Muscle of back (tissue), 11 donors: ENCODE measurements around the gene CCDC102B. TPM values are rescaled to one million over a fixed set of nuclear protein-coding genes. Genes with fewer than 3 reads are reported as not detected.

Source experiments
- DNase-seq, 3 donors: peaks; one replicate each; pipeline versions ENCODE4 v3.0.0 to v3.0.0-alpha.2; 2013
- polyA plus RNA-seq, 10 donors: library from polyadenylated mRNA; unstranded; fragments of 120-200 nt; gene quantifications; one replicate each; pipeline ENCODE4 v1.2.1, GENCODE V29; 2013; ENCODE audit not compliant: insufficient read length in 10 of 10

The CCDC102B gene
- polyA plus RNA-seq, 10 donors: 9.7 to 16.8 (median 12.7) TPM

DNA sequence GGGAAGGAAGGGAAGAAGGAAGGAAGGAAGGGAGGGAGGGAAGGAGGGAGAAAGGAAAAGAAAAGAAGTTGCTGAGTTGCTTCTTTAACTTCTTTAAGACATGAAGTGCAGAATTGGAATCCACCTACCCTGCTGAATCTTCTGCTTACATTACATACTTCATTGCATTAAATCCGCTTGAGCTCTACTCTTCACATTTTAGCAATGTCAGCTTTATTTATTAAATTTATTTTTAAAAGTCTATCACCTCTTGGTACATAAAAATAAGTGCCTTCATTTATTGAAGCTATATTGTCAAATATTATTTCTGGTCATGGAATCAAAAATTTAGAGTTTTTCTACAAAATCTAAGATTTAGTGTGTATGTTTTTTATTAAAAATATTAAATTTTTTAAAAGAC, 284.6 kb downstream of the CCDC102B start:
- no peak for DNase-seq

DNA sequence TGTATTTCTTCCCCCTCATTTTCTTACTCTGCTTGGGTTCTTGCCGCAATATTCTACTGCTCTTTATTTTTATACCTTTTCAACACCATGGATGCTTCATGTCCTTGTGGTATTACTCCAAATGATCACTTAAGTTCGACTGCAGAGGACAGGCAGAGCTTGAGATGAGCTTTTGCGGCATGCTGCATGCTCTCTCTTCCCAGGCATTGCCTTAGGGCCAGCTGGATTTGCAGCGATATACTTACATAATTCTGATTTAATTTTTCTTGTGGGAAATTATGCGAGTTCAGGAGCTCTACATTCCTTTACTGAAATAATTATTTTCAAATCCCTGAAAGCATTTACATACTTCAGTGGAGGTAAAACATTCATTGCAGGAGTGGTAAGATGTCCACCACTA, 288.1 kb downstream of the CCDC102B start:
- DNase-seq: peak in 1 of 3 donors; percentile 26

DNA sequence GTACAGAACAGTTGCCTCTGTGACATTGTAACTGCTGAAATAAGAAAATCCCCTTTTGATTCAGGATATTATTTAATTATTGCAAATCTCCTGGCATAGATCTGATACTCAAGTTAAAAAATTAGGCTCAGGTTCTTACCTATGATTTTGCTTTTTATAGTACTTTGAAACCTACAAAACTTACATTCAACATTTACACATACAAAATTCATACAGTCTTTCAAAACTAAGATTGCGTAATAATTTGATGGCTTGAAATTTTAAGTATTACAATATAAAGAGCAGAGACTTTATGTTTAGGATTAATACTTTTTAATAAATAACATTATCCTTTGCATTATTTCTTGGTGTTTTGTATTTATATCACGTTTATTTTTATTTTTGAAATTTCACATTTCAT, 291.1 kb downstream of the CCDC102B start:
- no peak for DNase-seq

DNA sequence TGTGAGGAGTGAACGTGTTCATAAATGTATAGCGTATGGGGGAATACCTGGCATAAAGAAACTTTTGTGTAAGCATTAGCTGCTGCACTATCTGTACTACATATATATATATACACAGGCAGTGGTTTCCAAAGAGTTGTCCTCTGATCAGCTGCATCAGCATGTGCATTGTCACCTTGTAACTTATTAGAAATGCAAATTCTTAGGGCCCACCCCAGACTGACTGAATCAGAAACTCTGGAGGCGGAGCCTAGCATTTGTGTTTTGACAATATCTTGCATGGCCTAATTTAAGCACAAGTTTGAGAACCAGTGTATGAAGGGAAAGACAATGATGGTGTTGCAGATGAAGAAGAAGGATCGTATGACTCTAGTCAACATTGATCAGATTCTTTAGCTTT, 299.5 kb downstream of the CCDC102B start:
- DNase-seq: no peak

DNA sequence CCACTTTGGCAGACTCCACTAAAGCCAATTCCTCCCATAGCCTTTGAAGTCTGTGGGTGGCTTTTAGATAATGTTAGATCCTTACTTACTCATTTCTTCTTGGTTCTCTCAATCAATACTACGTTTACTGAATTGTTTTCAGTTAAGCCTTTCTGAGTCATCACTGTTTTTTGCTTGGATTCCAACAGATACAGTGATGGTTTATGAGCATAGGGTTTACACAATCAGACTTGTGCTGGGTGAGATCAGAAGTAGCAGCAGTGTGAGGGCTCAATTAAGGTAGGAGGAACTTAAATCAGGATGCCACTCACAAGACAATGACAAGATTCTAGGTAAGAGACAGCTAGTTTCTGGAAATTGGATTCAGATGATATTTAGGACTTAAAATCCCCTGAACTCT, 305.1 kb downstream of the CCDC102B start:
- DNase-seq: no peak

Other genes starting within 250 kb of the CCDC102B start
- gene TMX3, start 83.0 kb upstream of the CCDC102B start, polyA plus RNA-seq: 10 to 100 TPM; 38.6 to 69.2 (median 51.5) TPM